GM21723 (cell line): Measurements from ENCODE around the gene LGI4.
"Not testable (repeated sequence)": the region's sequence is repeated elsewhere in the genome, so short reads cannot be mapped to it uniquely, and the experiment has no call there.

Experiments
- ATAC-seq: cut with Tn5 transposase; IDR thresholded peaks from one replicate; pipeline ENCODE4 v1.9.1; 2021; ENCODE audit warnings: mild to moderate bottlenecking, moderate library complexity; ENCODE audit not compliant: unreplicated experiment

Gene LGI4

DNA sequence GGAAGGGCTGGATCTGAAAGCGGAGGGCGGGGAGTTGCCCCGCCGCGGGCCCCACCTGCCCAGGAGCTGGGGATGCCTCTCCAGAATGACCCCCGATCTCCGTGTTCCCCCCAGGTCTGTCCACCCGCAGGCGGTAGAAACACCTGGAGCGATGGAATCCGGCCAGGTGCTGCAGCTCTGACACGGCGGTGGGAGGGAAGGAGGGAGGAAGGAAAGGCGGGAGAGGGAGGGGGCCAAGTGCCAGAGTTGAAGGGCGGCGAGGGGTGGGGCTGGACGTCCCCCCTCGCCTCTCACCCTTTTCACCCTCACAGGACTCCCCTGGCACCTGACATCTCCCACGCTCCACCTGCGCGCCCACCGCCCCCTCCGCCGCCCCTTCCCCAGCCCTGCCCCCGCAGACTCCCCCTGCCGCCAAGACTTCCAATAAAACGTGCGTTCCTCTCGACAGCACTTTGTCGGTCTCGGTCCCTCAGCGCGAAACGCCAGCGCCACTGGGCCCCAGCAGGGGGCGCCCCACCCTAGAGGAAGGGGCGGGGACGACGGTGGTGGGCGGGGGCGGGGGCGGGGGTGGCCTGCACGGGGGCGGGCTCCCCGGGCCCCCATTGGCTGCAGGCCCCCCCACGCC lies 7.9 kb upstream of the LGI4 start:
- no peak for ATAC-seq

DNA sequence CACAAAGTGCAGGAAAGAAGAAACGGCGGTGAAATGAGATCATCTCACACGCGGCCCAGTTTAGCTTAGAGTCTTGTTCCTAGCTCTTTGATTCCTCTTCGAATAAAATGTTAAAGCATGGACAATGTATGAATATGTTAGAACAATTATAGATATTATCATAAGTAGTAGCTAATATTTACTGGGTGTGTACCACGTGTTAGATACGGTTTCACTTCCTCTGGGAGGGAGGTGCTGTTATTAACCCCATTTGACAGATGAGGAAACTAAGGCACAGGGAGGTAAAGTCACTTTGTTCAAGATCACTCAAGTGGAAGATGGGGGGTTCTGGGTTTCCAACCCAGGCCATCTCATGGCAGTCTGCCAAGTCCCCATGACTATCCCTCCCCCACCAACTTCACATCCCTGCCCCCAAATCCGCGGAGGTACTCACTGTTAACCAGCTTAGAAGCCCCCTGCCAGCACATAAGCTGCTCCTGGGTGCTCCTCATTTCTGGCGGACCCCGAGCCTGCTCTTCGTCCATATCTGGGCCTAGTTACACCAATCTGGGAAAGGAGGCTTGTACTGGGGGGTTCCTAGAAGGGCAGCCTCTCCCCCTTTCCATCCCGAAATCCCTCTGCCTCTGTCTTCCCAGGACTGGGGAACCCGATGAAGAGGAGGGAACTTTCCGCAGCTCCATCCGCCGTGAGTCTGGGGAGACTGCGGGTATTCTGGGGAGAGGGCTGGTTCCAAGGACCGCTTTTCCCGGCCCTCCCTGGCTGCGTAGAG lies 7.2 kb upstream of the LGI4 start:
- ATAC-seq: no peak

DNA sequence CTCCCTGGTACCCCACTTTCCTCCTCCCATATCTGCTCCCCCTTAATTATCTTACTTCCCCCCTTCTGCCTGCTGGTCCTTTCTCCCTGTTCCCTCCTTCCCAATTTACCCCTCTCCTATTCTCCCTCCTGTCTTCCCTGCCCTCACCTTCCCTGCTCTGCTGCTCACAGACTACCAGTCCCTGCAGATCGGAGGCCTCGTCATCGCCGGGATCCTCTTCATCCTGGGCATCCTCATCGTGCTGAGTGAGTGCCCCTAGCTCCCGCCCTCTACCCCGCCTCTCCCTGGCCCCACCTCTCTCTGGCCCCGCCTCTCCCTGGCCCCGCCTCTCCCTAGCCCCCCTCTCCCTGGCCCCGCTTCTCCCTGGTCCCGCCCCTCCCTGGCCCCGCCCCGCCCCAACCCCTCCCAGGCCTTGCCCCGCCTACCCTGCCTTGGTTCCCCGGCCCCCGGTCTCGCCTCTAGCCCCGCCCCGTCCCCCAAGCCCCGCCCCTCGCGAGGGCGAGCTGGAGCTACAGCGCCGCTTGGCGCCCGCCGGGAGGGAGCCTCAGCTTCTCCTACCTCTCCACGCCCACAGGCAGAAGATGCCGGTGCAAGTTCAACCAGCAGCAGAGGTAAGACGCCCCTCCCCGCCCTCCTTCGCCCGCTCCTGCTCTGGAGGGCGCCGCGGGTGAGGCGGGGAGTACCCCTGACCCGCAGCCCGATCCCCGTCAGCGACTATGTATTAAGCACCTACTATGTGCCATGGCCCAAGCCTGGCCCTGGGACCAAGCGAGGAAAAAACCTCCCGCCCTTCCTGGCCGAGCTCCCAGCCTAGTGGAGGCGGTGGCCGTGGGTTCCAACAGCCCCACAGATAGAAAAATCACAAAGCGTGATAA lies 6.3 kb upstream of the LGI4 start:
- no peak for ATAC-seq

DNA sequence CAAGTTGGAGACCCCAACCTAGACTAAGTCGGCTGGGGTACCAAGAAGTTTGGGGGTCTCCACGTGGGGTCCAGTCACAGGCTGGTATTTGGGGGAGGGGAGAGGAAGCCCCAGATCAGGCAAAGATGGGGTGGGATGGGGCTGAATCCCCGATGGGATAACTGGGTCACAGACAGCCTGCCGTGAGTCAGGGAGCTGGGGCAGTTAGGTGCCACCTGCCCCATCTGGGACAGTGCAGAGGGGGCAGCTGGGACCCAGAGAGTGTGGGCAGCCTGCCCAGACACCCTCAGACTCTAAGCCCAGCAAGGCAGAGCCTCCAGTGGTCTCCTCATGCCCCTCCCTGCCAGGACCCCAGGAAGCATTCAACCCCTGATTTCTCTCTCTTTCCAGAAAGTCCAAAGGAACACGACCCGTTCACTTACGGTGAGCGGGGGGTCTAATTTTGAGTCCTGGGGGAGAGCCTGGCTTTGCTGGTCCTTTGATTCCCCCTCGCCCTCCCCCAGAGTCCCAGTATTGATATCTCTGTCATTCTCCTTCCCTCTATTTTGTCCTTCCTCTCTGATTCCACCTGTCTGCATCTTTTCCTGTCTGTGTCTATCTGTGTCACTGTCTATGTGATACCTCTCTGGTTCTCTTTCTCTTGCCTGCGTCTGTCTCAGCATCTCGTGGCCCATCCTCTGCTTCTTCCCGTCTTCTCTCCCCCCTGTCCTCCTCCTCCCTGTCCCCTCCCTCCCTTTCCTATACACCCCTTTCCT lies 5.5 kb upstream of the LGI4 start:
- ATAC-seq: no peak

DNA sequence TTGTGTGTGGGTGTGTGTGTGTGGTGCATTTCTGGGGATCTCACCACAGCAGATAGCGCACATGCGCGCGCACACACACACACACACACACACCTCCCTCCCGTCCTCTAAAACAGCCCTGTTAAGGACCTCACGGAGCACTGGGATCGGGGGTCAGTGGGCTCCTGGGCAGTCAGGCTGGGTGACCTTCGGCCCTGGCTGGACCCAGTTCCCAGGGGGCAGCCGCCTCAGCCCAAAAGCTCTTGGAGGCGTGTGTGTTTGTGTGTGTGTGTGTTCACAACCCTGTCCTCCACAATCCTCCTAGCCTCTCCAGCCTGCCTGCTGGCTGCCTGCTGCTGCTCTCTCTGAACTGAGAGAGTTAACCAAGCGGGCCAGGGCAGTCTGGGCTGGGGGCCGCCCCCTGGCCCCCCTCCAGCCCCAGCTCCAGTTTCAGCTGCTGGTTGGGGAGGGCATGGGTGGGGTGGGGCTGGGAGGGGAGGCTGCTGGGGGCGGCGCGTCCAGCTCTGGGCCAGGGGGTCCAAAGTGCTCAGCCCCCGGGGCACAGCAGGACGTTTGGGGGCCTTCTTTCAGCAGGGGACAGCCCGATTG lies 3.5 kb upstream of the LGI4 start, which contains the start of gene FXYD1:
TSS of gene FXYD1 (plus strand) at position 520 of the 588 bp plus-strand sequence. CDS start 1,256 bp downstream, outside the sequence.
- no peak for ATAC-seq

DNA sequence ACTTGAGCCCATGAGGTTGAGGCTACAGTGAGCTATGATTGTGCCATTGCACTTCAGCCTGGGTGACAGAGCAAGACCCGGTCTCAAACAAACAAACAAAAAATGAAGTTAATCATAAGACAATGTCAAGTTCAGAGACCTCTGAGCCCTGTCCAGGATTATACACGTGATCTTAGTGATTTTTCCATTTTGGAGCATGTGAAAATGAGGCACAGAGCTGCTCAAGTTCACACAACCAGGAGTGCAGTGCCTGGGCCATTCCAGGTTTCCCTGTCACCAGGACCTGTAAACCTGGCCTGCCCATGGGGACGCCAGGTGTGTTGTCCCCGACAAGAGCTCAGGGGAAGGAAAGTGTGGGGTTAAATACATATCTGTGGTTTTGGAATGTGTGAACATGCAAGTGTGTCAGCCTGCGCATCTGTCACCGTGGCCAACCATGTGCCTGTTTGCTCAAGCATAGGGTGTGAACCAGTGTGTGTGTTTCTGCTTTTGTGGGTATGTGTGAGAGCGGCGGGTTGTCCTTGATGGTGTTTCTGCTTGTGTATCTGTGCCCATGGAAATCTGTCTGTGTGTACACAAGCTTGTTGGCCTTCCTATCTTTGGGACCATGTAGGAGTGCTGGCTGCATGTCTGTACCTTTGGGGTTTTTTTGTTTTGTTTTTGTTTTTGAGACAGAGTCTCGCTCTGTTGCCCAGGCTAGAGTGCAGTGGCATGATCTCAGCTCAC lies 2.3 kb upstream of the LGI4 start:
- no peak for ATAC-seq

DNA sequence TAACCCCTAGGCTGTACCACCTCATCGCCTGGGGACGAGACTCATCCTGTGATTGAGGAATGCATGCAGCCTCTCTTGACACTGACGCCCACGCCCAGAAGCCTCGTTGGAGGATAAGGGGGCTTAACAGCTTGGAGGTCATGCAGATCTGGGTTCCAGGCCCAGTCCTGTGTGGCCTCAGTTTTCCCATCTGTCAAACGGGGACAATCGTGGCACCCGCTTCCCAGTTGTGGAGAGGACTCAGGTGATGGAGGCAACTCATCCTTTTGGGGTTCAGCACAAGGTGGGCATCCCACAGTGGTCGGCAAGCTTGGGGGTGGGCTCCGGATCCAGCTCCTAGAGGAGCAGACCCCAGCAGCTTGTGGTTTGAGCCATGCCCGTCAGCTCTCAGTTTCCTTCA lies 1.4 kb upstream of the LGI4 start:
- no peak for ATAC-seq

DNA sequence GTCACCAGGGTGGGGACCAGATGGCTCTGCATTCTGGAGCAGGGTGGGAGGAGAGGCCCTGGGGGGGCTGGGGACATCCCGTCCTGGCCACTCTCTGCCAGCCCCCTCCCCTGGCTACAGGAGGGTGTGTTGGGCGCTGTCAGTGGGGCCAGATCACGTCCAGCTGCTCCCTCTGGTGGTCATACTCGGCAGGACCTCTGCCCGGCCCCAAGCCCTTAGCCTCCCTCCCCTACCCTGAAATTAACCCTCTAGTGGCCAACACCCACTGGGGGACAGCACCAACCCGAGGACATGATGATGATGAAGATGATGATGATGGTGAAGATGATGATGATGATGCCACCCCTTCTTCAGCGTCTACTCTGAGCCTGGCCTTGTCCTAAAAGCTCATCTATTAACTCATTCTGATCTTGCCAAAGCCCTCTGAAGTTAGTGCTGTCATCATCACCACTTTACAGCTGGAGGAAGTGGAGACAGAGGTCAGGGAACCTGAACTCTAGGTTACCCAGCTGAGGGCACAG lies 590 bp upstream of the LGI4 start:
- ATAC-seq: no peak

DNA sequence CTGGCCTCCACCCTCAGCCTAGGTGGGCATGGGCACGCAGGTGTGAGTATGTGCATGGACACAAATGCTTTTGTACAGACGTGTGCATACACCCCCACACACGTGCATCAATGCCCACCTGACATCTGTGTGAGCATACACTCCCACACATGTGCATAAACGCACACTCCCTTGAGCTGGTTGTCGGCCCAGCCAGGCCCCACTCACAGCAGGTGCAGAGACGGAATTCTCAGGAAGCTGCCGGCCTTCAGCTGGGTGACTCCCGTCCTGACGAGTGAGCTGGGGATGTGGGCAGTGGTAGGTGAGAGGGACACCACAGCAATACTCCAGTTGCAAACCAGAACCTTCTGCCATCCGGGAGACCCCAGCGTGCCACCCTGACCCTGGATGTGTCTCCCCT lies 1.0 kb downstream of the LGI4 start:
- ATAC-seq: no peak

DNA sequence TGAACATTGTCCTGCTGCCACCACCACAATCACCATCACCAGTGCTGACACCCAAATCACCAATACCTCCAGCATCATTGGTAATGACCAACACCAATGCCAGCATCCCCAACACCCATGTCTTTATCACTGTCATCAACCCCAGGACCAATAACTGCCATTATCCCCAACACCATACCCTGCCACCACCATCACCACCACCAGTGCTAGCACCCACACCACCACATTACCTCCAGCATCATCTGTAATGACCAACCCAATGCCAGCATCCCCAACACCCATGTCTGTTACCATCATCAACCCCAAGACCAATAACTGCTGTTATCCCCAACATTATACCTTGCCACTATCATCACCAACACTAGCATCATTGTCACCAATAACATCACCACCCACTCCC lies 2.6 kb downstream of the LGI4 start:
- no peak for ATAC-seq

DNA sequence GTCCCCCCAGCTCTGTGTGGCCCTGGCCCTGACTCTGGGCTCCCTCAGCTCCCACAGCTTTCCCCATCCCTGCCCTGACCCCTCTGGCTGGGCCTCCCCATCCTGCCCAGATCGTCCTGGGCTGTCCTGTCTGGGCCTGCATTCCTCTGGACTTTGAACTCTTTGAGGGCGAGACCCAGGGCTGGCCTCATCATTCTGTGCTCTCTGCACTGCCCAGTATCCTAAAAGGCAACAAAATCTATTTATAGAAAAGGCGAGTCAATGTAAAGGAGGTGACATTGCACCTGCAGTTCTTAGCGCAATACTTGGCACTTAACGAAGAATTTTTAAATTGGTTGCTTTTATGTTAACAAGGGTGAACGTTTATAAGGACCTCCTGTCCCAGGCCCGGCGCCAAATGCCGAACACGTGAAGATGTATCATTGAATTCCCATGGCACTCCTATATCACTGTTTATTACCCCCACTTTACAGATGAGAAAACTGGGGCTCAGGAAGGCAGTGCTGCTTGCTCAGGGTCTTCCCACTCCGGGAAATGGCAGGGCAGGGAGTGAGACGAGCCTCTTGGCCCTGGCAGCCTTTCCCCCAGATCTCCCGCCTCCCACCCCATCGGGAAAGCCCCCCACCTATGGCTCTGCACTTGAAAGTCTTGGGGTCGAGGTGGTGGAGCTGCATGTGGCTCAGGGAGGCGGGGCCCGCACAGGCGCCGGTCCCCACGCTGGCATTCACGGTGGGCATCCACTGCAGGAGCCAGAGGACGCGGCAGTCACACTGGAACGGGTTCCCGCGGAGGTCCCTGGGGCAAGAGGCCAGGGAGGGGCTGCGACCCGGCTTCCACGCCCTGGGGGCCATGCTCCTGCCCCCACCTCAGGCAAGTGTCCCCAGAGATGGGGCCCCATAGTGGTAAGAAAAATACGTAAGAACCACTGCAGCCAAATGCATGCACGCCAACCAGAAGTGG lies 3.8 kb downstream of the LGI4 start:
- ATAC-seq: no peak

DNA sequence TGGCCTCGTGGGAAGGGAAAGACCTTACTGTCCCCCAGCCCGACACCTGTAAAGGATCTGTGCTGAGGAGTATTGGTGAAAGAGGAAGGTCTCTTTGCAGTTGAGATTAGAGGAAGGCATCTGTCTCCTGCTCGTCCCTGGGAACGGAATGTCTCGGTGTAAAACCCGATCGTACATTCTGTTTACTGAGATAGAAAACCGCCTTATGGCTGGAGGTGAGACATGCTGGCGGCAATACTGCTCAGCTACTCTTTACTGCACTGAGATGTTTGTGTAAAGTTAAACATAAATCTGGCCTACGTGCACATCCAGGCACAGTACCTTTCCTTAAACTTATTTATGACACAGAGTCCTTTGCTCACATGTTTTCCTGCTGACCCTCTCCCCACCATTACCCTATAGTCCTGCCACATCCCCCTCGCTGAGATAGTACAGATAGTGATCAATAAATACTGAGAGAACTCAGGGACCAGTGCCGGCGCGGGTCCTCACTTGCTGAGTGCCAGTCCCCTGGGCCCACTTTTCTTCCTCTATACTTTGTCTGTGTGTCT lies 5.1 kb downstream of the LGI4 start:
- not testable (repeated sequence) for ATAC-seq

DNA sequence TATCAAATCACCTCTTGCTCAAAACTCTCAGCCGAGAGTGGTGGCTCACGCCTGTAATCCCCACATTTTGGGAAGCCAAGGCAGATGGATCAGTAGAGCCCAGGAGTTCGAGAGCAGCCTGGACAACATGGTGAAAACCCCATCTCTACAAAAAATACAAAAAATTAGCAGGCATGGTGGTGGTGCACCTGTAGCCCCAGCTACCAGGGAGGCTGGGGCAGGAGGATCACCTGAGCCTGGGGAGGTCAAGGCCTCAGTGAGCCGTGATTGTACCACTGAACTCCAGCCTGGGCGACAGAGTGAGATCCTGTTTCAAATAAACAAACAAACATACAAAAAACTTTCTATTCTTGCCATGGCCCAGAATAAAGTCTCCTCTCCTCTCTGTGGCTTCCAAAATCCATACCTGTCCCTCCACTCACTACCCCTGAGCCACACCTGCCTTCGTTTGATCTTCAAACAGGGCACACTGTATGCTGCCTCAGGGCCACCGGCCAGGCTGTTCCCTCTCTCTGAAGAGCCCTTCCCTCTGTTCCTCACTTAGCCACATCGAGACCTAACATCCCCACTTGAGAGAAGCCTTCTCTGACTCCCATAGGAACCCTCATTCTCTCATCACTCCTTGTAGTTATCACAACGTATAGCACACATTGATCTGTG lies 6.3 kb downstream of the LGI4 start:
- ATAC-seq: no peak

DNA sequence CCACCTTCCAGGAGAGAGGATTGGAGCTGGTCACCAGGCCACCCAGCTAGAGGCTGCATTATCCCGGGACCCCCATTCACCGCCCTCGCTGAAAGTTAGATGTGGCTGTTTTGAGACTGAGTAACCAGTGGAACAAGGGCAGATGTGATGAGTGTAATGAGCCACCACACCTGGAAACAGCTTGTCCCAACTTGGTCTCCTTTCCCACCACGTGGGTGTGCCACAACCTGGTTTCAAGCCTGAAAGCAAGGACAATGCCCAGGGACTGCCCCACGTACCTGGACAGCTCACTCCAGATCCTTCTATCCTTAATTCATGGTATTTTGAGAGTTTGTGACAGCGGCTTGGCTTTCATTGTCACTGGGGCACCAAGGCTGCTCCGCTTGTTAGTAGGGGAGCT lies 7.0 kb downstream of the LGI4 start:
- ATAC-seq: no peak

DNA sequence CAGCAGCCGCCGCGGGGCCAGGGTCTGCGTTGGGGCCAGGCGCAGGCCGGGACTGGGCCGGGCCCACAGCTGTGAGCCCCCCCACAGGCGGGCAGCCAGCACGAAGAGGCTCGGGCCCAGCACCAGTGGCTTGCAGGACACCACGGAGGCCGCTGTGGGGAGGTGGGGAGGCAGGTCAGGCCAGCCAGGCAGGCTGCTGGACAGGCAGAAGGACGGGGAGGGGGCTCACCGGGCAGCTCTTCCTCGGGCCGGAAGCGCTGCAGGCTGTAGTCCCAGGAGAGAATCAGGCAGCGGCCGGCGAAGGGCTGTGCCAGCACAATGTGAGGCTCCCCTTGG lies 8.3 kb downstream of the LGI4 start:
- ATAC-seq: no peak

DNA sequence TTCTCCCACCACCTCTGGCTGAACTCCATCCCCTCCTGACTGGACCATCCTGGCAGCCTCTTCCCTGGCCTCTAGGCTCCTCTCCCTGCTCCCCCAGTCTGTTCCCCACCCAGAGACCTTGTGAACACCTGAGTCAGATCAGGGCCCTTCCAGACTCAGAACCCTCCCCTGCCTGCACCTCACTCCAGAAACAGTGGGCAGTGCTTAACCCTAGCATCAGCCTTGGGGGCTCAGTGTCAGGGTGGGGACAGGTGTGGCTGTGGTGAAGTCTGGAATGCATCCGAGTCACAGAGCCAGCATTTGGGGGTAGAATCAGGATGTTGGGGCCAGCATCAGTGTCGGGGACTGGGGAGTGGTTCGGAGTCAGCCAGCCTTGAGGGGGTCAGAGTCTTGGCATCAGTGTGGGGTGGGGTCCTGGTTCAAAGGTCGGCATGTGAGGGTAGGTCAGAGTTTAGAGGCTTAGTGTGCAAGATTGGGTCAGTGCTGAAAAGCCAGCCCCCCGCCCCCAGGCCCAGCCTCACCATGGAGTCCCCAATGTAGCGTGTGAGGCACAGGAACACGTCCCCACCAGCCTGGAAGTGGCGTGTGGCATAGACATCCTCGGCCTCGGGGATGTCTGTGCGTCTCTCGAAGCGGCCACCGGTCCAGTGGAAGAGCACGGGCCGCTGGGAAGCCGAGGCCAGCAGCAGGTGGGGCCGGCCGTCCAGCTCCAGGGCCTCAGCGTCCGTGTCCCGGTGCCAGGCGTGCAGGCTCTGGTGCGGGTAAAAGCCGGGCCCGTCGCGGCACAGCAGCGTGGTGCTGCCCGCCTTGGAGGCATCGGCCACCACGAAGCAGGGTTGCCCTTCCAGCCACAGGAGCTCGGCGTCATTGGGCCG lies 8.9 kb downstream of the LGI4 start:
- no peak for ATAC-seq

DNA sequence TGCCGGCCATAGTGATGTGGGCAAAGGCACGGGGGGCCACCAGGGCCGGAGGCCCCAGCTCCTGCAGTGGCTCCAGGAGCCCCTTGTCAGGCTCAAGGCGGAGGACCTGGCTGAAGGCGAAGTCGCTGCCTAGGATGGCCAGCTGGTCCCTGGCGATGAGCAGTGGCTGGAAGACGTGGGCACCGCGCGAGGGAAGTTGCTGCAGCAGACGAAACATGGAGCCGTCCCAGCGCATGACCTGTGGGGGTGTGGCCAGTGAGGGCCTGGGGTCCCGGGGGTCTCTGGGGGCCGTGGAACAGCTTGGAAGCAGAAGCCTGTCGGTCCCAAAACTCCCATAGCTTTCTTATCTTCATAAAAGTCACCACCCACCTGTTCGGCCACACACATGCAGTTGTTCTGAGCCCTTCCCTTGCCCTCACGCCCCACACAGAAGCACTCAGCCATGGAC lies 9.6 kb downstream of the LGI4 start:
- no peak for ATAC-seq
